CD14-positive monocyte (primary cell): ENCODE measurements around the gene EXOC3L1. TPM values are rescaled to one million over a fixed set of nuclear protein-coding genes. Genes with fewer than 3 reads are reported as not detected.

ENCODE experiments used
- DNase-seq, 3 donors: peaks; one replicate each; pipeline ENCODE4 v3.0.0-alpha.2; 2011 to 2022
- H2AFZ ChIP-seq: 2 replicates; pipeline ENCODE4 v1.6.0; 2012; ENCODE audit warnings: mild to moderate bottlenecking, low read depth, low read length, inconsistent platforms; ENCODE audit not compliant: insufficient read depth, poor library complexity, severe bottlenecking
- H3K27ac ChIP-seq, 2 donors: 1 replicate in 1 of 2; 2 replicates in 1 of 2; pipeline ENCODE4 v1.5.1; 2012 to 2013; ENCODE audit warnings: low read length in 2 of 2, control low read depth in 1 of 2, inconsistent platforms in 1 of 2, low read depth in 1 of 2, mild to moderate bottlenecking in 1 of 2
- H3K27me3 ChIP-seq, 2 donors: one replicate each; pipeline versions ENCODE4 v1.6.0 to v1.6.1; 2011 to 2013; ENCODE audit warnings: low read length in 2 of 2; ENCODE audit not compliant: control insufficient read depth in 2 of 2, insufficient read depth in 2 of 2
- H3K36me3 ChIP-seq, 2 donors: replicated peaks in 1 of 2; 1 replicate in 1 of 2; 2 replicates in 1 of 2; pipeline versions ENCODE4 v1.5.1 to v1.6.1; 2012 to 2013; ENCODE audit warnings: low read length in 2 of 2, control low read depth in 1 of 2, inconsistent platforms in 1 of 2, mild to moderate bottlenecking in 1 of 2; ENCODE audit not compliant: insufficient read depth in 2 of 2, control insufficient read depth in 1 of 2
- H3K4me1 ChIP-seq, 2 donors: 1 replicate in 1 of 2; 2 replicates in 1 of 2; pipeline versions ENCODE4 v1.5.1 to v1.6.1; 2012 to 2013; ENCODE audit warnings: low read length in 2 of 2, control low read depth in 1 of 2, inconsistent platforms in 1 of 2, mild to moderate bottlenecking in 1 of 2, moderate library complexity in 1 of 2; ENCODE audit not compliant: insufficient read depth in 2 of 2, control insufficient read depth in 1 of 2
- H3K4me2 ChIP-seq: replicated peaks from 2 replicates; pipeline ENCODE3; 2012; ENCODE audit warnings: low read length, moderate library complexity, mild to moderate bottlenecking; ENCODE audit not compliant: poor library complexity, severe bottlenecking; ENCODE audit errors: extremely low read depth
- H3K4me3 ChIP-seq, 3 experiments: fragments of 200-600 bp in 1 of 3; sonication (generic) in 1 of 3; replicated peaks in 1 of 3; 1 replicate in 2 of 3; 2 replicates in 1 of 3; pipeline ENCODE4 v1.5.1; 2011 to 2013; ENCODE audit warnings: low read length in 3 of 3, mild to moderate bottlenecking in 3 of 3, control low read depth in 2 of 3, low read depth in 2 of 3, inconsistent platforms in 1 of 3, moderate library complexity in 1 of 3
- H3K79me2 ChIP-seq: 2 replicates; pipeline ENCODE4 v1.6.0; 2012; ENCODE audit warnings: mild to moderate bottlenecking, control low read depth, inconsistent platforms, low read length, moderate library complexity; ENCODE audit not compliant: insufficient read depth
- H3K9ac ChIP-seq: 2 replicates; pipeline ENCODE4 v1.6.0; 2017; ENCODE audit warnings: low read length, mild to moderate bottlenecking; ENCODE audit not compliant: insufficient read depth, poor library complexity, severe bottlenecking
- H3K9me3 ChIP-seq, 2 donors: replicated peaks in 1 of 2; 1 replicate in 1 of 2; 2 replicates in 1 of 2; pipeline versions ENCODE4 v1.5.1 to v1.6.1; 2012 to 2013; ENCODE audit warnings: low read length in 2 of 2, control low read depth in 1 of 2; ENCODE audit not compliant: control insufficient read depth in 1 of 2, insufficient read depth in 1 of 2
- H4K20me1 ChIP-seq: 2 replicates; pipeline ENCODE4 v1.6.0; 2012; ENCODE audit warnings: mild to moderate bottlenecking, low read length, control low read depth, moderate library complexity; ENCODE audit not compliant: insufficient read depth
- H3K27ac Mint-ChIP-seq, 7 donors: one replicate each; pipeline ENCODE4 v1.8.0; 2020; ENCODE audit warnings: mild to moderate bottlenecking in 7 of 7, mixed read lengths in 7 of 7, moderate library complexity in 6 of 7, inconsistent platforms in 2 of 7
- H3K27me3 Mint-ChIP-seq, 3 donors: one replicate each; pipeline ENCODE4 v1.8.0; 2021 to 2022; ENCODE audit warnings: low read depth in 3 of 3, mild to moderate bottlenecking in 3 of 3, mixed read lengths in 3 of 3, moderate library complexity in 3 of 3, inconsistent platforms in 1 of 3
- H3K36me3 Mint-ChIP-seq, 2 donors: one replicate each; pipeline ENCODE4 v1.8.0; 2020; ENCODE audit warnings: mixed read lengths in 2 of 2, inconsistent platforms in 1 of 2, mild to moderate bottlenecking in 1 of 2
- H3K4me1 Mint-ChIP-seq: one replicate; pipeline ENCODE4 v1.8.0; 2020; ENCODE audit warnings: mild to moderate bottlenecking, mixed read lengths
- H3K4me3 Mint-ChIP-seq, 2 donors: one replicate each; pipeline ENCODE4 v1.8.0; 2020; ENCODE audit warnings: mild to moderate bottlenecking in 2 of 2, mixed read lengths in 2 of 2, moderate library complexity in 1 of 2
- H3K9me3 Mint-ChIP-seq, 7 donors: one replicate each; pipeline ENCODE4 v1.8.0; 2020 to 2022; ENCODE audit warnings: mixed read lengths in 7 of 7, mild to moderate bottlenecking in 6 of 7, moderate library complexity in 6 of 7, inconsistent platforms in 2 of 7
- CTCF ChIP-seq: fragments of 200-600 bp; IDR thresholded peaks from one replicate; pipeline ENCODE4 v1.8.0; 2022; ENCODE audit warnings: antibody characterized with exemption, mild to moderate bottlenecking
- WGBS: methylation state at CpG from one replicate; pipeline ENCODE4 v1.1.5; 2013; ENCODE audit warnings: missing lambda C conversion rate; ENCODE audit not compliant: insufficient coverage; 5-methylcytosine and 5-hydroxymethylcytosine counted together
- intact Hi-C, 2 donors: fragments of 100-400 bp; cut with micrococcal nuclease; formaldehyde crosslinking; loops; one replicate each; pipeline versions ENCODE4 v1.15.0 to v1.15.1; 2023
- polyA plus RNA-seq, 3 donors: library from polyadenylated mRNA; depleted of rRNA in 1 of 3; unstranded in 2 of 3; stranded (reverse) in 1 of 3; fragments of 300-500 nt in 2 of 3; fragments of >200 nt in 1 of 3; fragmentation: Illumina TruSeq in 2 of 3; gene quantifications; 1 replicate in 2 of 3; 2 replicates in 1 of 3; pipeline ENCODE4 v1.2.3, GENCODE V29; 2012 to 2021

The EXOC3L1 gene
- polyA plus RNA-seq, 3 donors, result 2.8 to 3.7 (median 3.0) TPM

- Histone ChIP-seq H3K36me3 (no peaks in the 10 kb centered on the region), H3K4me3 (peak overlapping the region in 2 of 3 experiments; percentile 35 to 69), H3K4me1 (peaks cover 64 to 71% of the 10 kb centered on the region in 2 donors), H3K27me3 (peaks cover 13 to 60% of the 10 kb centered on the region in 2 donors), H3K27ac (peak overlapping the region in 1 of 2 donors; percentile 29), H2AFZ (peak overlapping the region; percentile 70), H3K9ac (no peak overlapping the region), H3K4me2 (peak overlapping the region; percentile 75), H3K9me3 (no peaks in the 10 kb centered on the region), H4K20me1 (peaks cover 28% of the 10 kb centered on the region), H3K79me2 (no peaks in the 10 kb centered on the region)
- Mint-ChIP-seq H3K4me1 (peaks cover 51% of the 10 kb centered on the region), H3K9me3 (peaks cover 0 to 19% (median 5%) of the 10 kb centered on the region in 7 donors), H3K27ac (peak overlapping the region in 5 of 7 donors; percentile 70 to 90 (median 82)), H3K36me3 (peaks cover 28 to 34% of the 10 kb centered on the region in 2 donors), H3K27me3 (peaks cover 58 to 90% (median 72%) of the 10 kb centered on the region in 3 donors), H3K4me3 (peak overlapping the region; percentile 80 to 93)
- no peak for TF ChIP-seq CTCF
- DNase-seq, result no peak
- intact Hi-C loops, result no loop called here
- 91% methylated on average over 1 of the region's 1 CpG for WGBS
Observed at GRCh38 chr16:67173323-67173722, 16.6 kb downstream of the EXOC3L1 start.

- 71% methylated on average over 9 of the region's 14 CpGs for WGBS
- H3K9ac ChIP-seq, result peak overlapping the region; percentile 55
- peak overlapping the region; percentile 83 for H3K4me2 ChIP-seq
- Mint-ChIP-seq H3K9me3 (peaks cover 0 to 18% (median 5%) of the 10 kb centered on the region in 7 donors), H3K27ac (peak overlapping the region; percentile 69 to 92 (median 80)), H3K36me3 (peaks cover 25 to 26% of the 10 kb centered on the region in 2 donors), H3K27me3 (peaks cover 62 to 90% (median 75%) of the 10 kb centered on the region in 3 donors), H3K4me1 (peaks cover 52% of the 10 kb centered on the region), H3K4me3 (peak overlapping the region; percentile 70 to 94)
- H3K4me1 ChIP-seq, result peaks cover 60 to 62% of the 10 kb centered on the region in 2 donors
- H3K36me3 ChIP-seq, result no peaks in the 10 kb centered on the region
- H3K9me3 ChIP-seq, result peaks cover 0 to 6% of the 10 kb centered on the region in 2 donors
- peak overlapping the region; percentile 61 for H2AFZ ChIP-seq
- peaks cover 22 to 64% of the 10 kb centered on the region in 2 donors for H3K27me3 ChIP-seq
- TF ChIP-seq CTCF, result no peak
- no peaks in the 10 kb centered on the region for H3K79me2 ChIP-seq
- peaks cover 19% of the 10 kb centered on the region for H4K20me1 ChIP-seq
- H3K27ac ChIP-seq, result peak overlapping the region; percentile 72 to 76
- intact Hi-C loops, result no loop called here
- DNase-seq, result peak in 1 of 3 donors; percentile 33
- H3K4me3 ChIP-seq, result peak overlapping the region; percentile 28 to 68 (median 53)
Observed at GRCh38 chr16:67170949-67171649, 18.8 kb downstream of the EXOC3L1 start.
